ENCODE measurements around the gene PTPRQ.

PTPRQ gene

DNA sequence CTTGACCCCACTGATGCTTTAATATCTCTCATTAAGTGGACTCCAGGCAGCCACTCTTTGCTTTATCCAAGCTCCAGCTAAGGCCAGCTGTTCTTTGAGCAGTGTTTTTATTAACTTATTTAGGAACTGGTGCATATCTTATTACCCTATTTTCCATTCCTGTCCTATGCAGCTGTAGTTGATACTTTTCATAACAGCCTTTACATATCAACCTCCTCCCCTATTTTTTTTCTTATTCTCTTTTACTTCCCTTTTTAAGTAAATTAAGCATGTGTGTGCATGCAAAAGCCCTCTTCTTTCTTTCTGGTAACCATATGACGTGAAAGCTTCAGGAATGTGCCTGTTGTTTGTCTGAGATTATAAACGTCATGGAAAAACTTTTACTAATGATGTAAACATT, 121.2 kb downstream of the PTPRQ start:
- no peak for DNase-seq (ENCODE audit: low spot score)

DNA sequence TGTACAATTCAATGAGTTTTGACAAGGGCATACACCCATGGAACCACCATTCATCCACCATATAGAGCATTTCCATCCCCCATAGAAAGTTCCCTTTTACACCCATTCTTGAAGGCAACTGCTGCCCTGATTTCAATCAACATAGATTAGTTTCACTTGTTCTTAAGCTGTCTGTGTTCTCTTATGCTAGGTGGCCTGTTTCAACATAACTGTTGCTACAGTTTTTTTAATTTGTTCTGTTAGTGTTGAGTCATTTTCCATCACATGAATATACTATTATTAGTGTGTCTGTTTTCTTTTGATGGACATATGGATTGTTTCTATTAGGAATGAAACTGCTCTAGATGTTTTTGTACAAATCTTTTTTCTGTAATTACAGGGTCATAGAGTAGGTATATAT, 123.4 kb downstream of the PTPRQ start:
- no peak for DNase-seq (ENCODE audit: low spot score)

DNA sequence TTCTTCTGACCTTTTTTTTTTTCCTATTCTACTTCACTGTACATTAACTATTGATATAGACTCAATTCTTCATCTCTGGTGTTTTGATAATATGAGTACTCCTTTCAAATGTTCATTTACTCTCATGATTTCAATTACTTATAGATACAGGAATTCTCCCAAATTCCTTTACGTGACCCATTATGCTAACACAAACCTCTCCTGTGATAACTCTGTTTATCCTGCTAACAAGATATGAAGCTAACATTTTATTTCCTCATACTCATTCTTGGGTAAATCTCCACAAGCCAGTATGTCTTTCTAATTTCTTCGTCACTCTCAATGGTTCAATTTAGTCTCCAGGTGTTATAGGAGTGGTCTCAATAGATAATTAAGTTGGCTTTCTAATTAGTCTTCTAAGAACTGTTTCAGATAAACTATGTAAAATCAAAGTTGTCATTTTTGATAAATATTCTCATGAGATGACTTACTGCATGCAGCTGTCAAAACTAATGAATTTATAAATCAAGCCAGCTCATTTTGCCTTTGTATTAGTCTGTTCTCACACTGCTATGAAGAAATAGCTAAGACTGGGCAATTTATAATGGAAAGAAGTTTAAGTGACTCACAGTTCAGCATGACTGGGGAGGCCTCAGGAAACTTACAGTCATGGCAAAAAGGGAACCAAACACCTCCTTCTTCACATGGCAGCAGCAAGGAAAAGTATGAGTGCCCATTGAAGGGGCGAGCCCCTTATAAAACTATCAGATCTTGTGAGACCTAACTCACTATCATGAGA, 132.8 kb downstream of the PTPRQ start:
- no peak for DNase-seq (ENCODE audit: low spot score)

DNA sequence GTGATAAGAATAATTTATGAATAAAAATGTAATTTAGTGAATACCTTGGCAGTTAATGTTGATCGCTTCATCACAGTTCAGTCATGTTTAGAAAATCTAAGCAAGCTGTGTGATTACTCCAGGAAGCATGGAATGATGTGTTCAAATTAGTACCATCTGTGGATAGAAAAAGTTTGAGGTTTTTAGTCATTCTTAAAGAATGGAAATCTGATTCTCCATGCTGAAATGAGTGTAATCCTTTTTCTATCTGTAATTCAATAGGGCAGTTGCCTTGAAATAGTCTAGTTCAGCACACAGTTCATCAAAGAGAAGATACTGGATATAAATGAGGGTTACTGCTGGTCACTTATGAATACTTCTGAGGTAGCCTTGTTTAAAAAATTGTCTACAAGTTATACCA, 136.2 kb downstream of the PTPRQ start:
- DNase-seq (ENCODE audit: low spot score), result no peak

DNA sequence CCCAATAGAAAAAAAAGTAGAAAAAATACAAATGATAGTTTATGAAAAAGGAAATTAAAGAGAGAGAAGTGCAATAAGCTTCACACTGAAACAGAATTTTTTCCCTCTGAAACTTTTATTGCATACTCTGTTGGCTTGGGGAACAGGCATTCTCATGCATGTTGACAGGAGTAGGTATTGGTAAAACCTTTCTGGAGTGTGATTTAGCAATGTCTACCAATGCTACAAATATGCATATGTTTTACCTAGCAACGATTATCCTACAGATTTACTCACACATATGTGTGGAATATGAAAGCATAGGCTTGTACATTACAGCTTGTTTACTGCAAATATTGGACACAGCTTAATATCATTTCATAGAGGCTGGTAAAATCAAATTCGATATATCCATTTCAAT, 137.7 kb downstream of the PTPRQ start:
- no peak for DNase-seq (ENCODE audit: low spot score)

DNA sequence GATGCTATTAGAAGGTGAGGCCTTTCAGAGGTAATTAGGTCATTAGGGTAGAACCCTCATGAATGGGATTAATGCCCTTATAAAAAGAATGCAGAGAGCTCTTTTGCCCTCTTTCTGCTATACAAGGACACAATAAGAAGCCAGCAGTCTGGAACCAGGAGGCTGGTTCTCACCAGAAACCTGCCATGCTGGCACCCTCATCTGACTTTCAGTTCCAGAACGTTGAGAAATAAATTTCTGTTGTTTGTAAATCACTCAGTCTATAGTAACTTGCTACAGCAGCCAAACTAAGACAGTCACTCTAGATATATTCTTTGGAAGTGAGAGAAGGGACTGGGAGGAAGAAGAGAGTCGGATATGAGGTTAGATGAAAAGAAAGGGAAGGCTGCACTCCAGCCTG, 138.4 kb downstream of the PTPRQ start:
- DNase-seq (ENCODE audit: low spot score), result no peak

DNA sequence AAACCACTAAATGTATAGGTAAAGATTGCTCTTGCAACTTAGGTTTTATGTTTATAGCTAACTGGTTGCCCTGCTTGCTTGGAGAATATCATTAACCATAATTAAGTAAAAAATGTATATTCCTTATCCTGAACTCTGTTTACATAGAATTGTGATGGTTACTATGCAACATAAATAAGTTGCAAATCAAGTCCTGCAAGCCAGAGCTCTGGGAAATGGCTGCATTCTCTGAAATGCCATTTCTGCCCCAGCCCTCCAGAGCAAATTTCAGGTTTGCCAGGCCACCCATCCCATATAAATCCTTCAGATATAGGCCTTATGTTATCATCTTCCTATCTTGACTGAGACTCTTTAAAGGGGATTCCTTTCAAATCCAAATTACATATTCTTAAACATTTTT, 145.0 kb downstream of the PTPRQ start:
- no peak for DNase-seq (ENCODE audit: low spot score)

DNA sequence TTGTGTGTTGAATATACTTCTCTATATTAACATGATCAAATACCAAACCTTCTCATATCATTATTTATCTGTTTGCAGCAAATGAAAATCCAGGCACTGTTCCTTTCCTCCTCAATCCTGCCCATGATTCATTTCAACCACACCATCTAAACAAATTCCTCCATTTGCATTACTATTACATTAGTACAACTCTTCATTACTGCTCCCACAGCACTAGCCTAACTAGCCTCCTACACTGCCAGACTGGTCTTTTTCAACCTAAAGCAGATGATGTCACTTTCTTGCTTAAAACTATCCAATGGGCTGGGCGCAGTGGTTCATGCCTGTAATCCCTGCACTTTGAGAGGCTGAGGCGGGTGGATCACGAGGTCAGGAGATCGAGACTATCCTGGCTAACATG, 146.1 kb downstream of the PTPRQ start:
- no peak for DNase-seq (ENCODE audit: low spot score)

DNA sequence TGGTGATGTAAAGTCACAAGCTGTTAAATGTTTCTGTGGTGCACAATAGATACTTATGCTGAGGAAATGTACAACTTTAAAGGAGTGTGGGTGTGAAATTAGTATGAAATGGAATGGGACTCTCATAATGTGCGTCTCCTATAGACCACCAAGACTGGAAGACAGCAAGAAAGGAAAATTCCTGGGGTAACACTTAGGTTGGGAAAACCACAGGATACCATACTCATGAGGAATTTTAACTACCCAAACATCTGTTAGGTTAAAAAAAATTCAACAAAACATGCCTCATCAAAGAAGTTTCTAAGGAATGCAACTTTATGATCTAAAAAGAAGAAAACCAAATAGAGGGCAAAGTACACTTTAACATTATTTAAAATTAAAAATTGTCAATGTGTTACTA, 149.7 kb downstream of the PTPRQ start:
- DNase-seq (ENCODE audit: low spot score), result no peak

DNA sequence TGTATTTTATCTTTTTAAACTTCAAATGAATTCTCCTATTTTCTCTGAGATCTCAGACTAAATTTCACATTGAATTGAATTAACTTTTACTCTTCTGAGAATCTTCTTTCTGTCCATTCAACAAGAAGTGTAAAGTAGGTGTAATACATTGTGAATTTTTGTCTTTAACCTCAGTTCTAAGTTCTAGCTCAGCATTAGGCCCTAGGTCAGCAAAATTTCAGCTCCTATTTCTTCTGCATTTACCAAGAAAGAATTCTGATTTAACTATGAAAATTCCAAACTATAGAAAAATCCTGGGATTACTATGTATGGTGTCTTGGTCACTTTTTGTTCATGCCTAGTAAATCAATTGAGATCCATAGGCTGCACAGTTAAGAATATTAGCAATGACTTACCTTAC, 152.5 kb downstream of the PTPRQ start:
- no peak for DNase-seq (ENCODE audit: low spot score)

DNA sequence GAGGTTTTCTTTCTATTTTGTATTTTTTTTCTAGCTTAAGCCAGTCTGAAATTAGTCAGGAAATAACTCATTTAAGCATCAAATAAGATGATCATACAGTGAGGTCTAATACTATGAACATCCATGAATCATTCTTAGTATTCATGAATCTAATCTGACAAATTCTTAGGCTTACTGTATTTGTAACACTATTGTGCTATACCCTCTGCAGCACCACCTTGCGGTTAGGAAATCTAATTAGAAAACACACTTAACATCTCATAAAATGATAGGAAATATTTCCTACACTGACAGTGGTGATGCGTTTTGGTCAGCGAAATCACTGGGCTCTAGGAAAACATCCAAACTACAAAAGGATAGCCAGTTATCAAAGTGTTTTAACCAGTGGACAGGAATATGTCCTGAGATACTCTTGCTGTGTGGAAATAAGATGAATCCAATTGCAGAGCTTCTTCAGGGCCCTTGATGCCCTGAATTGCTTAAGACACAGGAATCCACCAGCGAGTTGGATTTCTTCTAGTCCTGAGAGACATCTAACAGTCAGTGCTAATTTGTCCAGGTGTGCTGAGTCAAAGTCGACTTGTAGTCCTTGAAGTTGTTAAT, 154.1 kb downstream of the PTPRQ start:
- DNase-seq (ENCODE audit: low spot score), result peak; percentile 13

DNA sequence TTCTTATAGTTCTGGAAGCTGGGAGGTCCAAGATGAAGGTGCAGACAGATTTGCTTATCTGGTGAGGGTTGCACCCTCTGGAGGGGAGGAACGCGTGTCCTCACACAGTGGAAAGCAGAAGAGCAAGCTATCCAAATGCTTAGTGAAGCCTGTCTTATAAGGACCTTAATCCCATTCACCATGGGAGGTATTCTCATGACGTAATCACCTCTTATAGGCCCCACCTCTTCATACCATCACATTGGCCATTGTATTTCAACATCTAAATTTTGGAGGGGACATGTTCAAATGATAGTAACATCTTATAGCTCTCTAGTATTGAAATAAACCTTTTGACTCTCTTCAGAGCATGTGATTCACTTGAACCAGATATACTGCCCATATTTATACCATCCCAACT, 158.4 kb downstream of the PTPRQ start:
- no peak for DNase-seq (ENCODE audit: low spot score)

DNA sequence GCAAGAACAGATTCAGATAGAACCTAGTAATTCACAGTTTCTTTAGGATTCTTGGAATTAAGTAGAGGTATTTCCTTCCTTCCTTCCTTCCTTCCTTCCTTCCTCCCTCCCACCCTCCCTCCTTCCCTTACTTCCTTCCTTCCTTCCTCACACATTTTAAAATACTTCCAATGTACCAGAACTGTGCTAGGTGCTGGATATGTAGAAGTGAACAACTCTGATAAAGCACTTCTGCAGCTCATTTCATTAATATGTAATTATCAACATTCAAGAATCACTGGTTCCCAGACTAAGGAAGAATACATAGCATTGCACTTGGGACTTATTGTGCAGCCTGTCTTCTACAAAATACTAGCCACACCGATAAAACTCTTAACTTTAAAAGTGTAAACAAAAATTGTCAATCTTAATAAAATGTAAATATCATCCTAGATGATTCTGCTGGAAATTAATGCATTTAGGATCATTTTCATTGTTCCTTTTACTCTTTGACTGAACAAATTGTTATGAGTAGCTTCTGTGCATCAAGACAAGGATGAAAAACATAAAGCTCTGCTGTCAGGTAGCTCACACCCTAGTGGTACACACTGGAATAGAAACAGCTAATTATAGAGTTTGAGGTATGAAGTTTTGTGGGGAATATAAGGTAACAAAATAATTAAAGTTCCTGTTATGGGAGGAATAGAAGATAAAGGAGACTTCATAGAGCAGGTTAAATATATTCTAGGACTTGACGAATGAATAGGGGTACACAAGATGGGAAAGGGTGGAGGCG, 163.5 kb downstream of the PTPRQ start:
- DNase-seq (ENCODE audit: low spot score), result no peak

DNA sequence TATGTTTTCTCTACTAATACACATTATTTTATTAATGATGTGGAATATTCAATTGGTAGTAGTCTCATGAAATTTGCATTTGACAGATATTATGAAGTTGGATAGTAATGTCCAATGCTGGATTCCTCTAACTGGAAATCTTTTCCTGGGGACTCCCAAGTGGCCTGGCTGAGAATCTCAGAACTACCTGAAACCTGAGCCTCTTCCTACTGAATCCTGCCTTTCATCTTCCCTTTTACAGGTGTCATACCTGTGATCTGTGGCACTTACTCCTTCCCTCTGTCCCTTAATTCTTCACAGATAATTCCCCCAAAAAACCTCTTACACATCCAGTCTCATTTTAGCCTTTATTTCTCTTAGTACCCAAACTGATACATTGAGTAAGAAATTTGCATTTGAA, 173.7 kb downstream of the PTPRQ start:
- DNase-seq (ENCODE audit: low spot score), result no peak

DNA sequence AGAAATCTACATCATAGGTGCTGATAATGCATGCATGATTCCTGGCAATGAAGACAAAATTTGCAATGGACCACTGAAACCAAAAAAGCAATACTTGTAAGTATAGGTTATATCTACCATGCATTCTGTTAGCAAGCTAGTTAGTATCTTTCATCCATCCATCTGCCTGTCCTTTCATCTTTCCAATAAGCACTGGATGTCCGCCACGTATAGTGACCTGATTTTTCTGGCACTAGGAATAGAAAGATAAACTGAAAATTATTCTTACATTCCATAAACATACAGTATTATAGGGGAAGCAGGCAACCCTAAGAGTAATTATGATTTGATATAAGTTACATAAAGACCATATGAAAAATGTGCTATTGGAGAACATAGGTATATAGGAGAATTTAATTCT, 176.2 kb downstream of the PTPRQ start:
- no peak for DNase-seq (ENCODE audit: low spot score)

DNA sequence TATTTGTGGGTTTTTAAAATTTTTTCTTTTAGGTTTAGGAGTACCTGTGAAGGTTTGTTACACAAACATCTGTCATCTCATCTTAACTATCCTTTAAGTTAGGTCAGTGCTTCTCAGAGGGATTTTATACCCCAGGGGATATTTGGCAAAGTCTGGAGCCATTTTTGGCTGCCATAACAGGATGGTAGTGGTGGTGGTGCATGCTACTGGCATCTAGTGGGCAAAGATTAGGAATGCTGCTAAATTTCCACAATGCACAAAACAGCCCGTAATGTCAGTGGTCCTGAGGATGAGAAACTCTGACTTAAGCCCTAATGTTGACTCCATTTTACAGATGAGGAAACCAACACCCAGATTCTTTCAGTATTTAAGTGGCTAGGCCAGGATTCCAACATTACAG, 178.2 kb downstream of the PTPRQ start:
- no peak for DNase-seq (ENCODE audit: low spot score)

DNA sequence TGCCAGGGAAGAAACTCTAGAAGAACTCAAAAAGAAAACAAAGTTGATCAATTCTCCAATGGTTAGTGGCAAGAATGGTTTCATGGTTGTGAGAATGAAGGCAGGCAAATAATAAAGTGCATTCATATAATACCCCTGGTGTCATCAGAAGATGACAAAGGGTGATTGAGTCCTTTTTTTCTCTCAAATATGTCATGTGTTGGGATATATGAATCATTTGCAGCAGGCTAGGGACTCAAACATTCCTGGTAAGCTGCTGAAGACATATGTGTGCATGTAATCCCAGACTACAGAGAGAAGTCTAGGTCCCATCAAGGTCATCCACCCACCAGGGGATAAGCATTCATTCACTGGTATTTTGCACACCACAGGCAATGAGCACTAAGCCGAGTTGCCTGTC, 181.0 kb downstream of the PTPRQ start:
- DNase-seq (ENCODE audit: low spot score), result no peak

DNA sequence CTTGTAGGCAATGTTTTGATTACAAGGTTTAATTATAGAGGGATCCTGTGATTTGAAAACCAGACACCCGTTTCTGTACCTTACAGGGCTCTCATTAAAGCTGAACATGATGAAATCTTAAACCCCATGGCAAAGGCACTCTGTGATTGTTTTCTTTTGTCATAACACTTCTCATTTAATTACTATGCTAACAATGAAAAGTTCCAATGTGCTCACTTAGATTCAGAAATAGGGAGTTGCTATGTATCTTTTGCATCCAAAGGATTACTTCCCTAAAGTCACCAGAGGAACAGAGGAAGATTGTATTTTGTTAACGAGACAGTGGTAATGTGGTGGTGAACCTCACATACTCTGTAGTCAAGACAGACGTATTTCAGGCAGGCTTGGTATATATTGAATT, 181.9 kb downstream of the PTPRQ start:
- no peak for DNase-seq (ENCODE audit: low spot score)

DNA sequence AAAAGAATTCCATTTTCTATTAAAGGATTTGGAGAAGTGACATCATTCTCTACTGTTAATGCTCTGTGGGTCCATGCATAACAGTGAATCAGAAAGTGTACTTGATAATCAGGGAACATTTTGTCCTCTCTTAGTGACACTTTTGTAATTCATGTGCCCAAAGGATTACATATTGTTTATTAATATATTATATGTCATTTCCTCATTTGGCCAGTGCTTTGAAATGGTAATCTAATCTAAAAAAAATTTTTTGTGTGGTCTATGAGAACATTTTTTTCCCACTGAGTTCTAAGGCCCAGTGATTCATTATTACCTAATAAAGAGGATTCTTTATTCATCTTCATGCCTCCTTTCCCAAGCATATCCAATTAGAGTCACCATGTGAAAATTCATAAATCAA, 183.7 kb downstream of the PTPRQ start:
- no peak for DNase-seq (ENCODE audit: low spot score)

DNA sequence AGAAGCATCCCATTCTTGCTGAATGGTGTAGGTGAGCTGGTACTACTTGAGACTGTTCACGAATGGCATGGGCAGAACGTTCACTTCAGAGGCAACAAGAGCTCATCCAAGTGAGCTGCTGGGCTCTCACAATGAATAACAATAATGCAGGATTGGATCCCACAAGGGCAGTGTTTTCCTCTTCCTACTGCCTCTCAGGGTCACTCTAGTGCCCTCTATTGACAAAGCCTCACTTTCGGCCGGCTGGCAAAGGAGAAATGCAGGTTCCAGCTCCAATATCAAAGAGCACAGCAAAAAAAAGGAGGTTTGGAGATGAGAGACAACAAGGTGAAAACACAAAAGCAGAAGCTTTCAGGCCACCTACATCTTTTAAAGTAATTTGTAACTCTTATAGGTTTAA, 188.8 kb downstream of the PTPRQ start:
- DNase-seq (ENCODE audit: low spot score), result peak; percentile 8

DNA sequence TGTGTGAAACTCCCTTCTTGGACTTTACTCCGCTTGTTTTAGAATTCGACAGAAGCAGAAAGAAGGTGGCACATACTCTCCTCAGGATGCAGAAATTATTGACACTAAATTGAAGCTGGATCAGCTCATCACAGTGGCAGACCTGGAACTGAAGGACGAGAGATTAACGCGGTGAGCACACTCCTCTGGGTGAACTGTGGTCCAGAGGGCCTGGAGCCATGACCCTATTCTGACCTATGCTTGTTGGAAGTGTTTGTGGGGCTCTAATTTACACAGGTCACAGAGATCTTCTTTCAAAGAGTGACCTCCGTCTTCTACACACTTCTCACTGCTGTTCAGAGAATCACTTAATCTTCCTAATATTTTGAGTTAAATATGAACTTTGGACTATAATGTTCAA, 190.9 kb downstream of the PTPRQ start:
- no peak for DNase-seq (ENCODE audit: low spot score)

DNA sequence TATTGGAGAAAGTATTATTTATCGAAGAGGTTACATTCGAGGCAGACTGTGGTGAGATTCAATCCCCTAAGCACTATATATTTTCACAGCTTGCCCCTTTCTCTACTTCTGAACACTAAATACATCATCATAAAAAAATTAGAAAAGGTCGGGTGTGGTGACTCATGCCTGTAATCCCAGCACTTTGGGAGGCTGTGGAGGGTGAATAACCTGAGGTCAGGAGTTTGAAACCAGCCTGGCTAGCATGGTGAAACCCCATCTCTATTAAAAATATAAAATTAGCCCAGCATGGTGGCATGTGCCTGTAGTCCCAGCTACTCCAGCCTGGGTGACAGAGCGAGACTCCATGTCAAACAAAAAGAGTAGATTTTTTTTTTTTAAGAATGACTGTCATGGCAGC, 192.8 kb downstream of the PTPRQ start:
- DNase-seq (ENCODE audit: low spot score), result no peak

DNA sequence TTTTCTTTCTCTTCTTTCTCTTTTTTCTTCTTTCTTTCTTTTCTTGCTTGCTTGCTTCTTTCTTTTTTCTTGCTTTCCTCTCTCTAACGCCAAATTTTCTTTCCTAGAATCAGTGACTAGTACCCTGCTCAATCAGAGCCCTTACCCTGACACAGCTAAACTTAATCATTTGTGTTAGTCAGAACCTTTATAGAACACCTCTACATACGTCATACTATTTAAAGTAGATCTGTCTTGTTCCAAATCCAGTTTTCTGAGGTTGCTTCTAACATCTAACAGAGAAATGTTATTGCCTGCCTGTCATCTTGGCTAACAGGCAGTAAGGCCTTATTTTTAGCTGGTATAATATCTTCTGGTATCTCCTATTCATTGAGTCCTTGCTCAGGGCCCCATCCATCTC, 197.9 kb downstream of the PTPRQ start:
- no peak for DNase-seq (ENCODE audit: low spot score)

Measured in Ammon's horn (tissue), 1 donor.